ENCODE results near the gene SKOR2.

The SKOR2 gene

DNA sequence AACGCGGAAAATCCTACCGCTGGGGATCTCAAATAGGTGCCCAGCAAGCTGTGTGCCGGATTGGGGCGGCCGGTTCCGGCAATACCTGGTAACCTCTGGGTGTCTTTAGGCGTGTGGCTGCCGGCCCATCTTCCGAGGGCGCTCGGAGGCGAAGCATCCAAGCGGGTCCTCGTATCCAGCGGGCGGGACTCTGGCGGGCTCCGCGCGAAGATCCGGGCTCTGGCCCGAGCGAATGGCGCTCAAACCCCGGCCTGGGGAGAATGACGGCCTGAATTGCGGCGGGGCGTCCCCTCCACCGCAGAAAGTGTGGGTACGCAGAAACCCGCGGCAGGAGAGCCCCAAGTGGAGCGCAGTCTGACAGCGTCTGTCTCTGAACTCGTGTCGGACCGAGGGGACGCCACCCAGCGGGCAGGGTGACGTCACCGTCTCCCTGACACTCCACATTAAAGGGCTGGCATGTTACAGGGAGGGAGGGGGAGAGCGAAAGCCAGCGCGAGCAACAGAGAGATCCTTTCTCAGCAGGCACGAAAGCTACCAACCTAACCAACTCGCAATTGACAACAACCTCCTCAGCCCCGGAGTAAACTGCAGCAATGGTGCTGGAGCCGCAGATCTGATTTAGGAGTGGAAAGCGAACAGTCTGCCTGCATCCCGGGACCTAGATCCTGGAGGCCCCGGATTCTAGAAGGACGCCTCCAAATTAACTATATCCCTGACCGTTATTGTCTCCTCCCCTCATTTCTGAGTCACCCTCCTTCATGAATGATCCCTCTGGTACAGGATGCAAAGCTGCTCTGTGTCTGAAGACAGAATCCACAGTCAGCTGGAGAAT lies at the start of gene SKOR2:
Gene SKOR2, minus strand, starts transcription at position 372 of the 832 bp plus-strand sequence. CDS start 2,477 bp downstream, outside the sequence.
- no peak for DNase-seq

- no peak for DNase-seq
Observed at GRCh38 chr18:47296462-47296861, 45.0 kb upstream of the SKOR2 start.

DNA sequence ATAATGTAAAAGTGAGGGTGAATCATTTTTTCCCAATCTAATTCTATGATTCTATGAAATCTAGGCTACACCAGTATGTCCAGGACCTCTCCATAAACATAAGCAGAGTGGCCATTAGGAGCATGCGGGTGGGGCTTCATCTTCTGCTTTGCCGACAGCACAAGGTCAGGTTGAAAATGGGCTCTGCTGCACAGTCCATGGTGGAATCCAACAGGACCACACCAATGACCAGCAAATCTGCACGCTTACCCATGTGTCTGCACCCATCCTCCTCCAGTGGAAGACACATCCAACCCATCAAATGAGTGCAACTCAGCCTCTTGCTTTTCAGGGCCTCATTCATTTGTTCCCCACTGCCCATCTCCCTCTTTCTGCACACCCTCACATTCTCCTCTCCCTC lies 43.3 kb upstream of the SKOR2 start:
- DNase-seq, result no peak

DNA sequence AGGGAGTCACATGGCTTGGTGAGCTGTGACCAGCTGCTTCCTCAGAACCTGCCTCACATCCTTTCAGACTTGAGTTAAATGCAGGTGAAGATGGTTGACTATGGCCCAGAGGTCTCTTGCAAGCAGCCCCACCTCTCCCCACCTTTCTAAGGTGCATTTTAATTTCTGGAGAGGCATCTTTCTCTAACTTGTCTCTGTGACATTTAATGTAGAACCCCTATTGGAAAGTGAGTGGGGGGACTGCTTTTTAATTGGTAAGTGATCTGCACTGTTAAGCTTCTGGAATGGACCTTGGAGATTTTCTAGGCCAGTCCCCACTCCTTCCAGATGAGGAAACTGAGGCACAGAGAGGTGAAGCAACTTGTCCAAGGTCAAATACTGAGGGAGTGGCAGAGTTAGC lies 37.3 kb upstream of the SKOR2 start:
- DNase-seq, result no peak

GRCh38 chr18:47287911-47288585 lies 36.6 kb upstream of the SKOR2 start:
- no peak for DNase-seq

- no peak for DNase-seq
Observed at GRCh38 chr18:47286776-47287410, 35.4 kb upstream of the SKOR2 start.

DNA sequence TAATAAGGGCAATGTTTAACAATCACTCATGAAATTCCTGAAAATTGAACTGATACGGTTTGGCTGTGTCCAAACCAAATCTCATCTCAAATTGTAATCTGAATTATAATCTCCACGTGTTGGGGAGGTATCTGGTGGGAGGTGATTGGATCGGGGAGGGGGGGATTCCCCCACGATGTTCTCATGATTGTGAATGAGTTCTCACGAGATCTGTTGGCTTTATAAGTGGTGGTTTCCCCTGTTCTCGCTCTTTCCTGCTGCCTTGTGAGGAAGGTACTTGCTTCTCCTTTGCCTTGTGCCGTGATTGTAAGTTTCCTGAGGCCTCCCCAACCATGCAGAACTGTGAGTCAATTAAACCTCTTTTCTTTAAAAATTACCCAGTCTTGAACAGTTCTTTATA lies 34.0 kb upstream of the SKOR2 start:
- DNase-seq, result no peak

GRCh38 chr18:47284721-47285395 lies 33.4 kb upstream of the SKOR2 start:
- DNase-seq, result no peak

- no peak for DNase-seq
Observed at GRCh38 chr18:47283476-47283875, 32.0 kb upstream of the SKOR2 start.

GRCh38 chr18:47280121-47280520 lies 28.7 kb upstream of the SKOR2 start:
- DNase-seq, result no peak

- no peak for DNase-seq
Observed at GRCh38 chr18:47274961-47275360, 23.5 kb upstream of the SKOR2 start.

GRCh38 chr18:47265197-47265596 lies 13.7 kb upstream of the SKOR2 start:
- no peak for DNase-seq

DNA sequence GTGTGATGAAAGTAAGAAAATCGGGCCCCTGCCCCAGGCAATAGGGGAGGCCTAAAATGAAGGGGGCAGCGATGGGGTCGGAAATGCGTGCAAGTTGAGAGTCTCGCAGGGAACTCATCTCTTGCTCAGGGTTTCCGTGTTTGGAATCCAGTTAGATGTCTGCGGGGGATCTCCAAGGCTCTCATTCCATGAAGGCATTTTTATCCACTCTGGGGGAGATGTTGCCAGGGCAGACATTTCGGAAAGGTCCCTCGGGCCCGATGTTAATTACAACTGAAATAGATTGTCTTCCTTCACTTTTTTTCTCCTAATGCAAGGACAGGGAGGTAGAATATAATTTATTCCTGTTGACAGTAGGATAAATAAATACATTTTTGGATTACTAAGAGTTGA lies 12.8 kb upstream of the SKOR2 start:
- DNase-seq, result no peak

DNA sequence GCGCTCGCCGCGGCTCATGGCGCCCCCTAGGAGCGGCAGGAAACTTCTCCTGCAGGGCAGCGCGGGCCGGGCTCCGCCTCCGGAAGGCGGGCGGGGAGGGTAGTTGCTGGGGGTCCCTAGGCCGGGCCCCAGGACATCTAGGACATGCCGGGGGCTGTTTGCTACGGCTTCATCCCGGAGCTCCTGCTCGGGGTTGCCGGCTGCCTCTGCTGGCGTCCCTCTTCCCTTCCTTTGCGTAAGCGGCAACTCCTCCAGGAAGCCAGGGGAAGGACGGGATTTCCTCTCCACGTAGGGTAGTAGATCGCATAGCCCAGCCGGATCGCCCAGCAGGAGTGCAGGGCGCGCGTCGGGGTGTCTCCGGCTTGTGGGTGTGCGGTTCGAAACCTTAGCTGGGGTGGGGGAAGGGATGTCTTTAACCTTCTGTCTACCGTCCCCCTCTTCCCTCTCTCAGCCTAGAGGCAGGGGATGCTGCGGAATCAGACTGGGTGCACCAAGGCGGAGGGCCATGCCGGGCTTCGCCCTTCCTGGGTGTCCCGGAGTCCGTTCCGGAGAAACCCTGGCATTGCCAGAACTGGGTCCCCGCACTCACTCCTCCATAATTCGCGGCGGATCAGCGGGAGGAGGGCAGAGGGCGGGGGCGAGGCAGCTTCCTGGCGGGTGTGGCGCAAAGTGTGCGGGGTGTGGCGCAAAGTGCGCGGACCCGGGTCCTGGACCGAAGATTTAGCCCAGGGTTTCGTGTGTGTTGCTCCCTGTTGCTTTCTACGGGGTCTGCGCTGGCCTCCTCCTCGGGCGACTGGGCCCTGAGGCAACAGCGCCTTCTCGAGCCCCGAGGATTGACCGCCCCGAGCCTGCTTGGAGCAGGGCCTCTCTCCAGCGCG lies 12.2 kb upstream of the SKOR2 start:
- no peak for DNase-seq

DNA sequence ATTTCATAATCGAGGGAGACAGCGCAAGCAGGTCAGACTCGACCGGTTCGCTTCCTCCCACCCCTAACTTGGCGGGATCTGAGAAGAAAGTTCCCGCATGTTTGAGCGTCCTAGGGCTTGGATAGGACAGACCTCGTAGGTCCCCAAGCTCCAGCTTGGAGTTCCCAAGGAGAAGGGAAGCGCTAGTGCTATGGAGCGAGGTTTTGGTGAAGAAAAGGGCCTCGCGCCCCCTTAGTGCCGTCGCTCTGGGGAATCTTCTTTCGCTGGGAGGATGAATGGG lies 11.6 kb upstream of the SKOR2 start:
- no peak for DNase-seq

DNA sequence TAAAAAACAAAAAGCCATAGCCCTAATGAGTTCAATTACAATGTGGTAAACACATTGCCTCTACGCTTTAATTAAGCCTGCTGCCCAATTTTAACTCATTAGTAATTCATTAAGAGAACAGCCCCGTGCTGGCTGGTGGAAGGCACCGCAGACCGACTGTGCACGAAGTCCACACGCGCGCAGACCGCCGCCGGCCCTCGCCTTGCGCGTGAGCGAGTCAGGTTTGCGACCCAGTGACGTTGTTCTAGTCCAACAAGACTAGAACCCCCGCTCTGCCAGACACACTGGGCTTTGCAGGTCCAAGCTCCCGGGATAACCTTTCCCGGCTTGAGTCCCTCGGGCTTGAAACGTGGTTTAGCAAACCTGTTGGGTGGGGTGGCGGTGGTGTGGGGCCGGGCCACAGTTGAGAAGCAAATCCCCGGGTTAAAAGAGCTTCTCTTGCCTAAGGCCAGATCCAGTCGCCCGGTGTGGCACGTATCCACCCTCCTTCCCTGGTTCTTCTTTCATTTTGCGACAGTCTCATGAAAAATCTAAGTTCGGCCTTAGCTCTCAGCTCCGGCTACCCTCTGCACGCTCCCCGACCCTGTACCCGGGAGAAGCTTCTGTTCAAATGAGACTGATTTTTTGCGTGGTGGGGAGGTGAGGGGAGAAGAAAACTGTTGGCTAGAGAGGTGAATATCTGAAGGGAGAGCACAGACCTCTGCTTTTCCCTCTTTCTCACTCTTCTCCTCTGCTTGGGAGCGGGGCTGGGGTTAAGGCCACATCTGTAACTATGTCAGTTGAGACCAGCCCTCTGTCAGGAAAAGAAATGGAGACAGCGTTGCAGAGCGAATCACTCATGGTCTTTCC lies 11.1 kb upstream of the SKOR2 start:
- DNase-seq, result no peak

- DNase-seq, result no peak
Observed at GRCh38 chr18:47261902-47262300, 10.4 kb upstream of the SKOR2 start.

GRCh38 chr18:47260924-47261701 lies 9.7 kb upstream of the SKOR2 start:
- DNase-seq, result no peak

GRCh38 chr18:47260120-47260923 lies 8.9 kb upstream of the SKOR2 start:
- DNase-seq, result no peak

Measured in cerebellar nuclear complex (tissue), 1 donor.